Osteoblast (primary cell): ENCODE data around the gene CACNA1D. TPM values are rescaled to one million over a fixed set of nuclear protein-coding genes. Genes with fewer than 3 reads are reported as not detected.

Source experiments
- DNase-seq: peaks from one replicate; pipeline ENCODE4 v3.0.0; 2011; ENCODE audit warnings: low spot score, mixed read lengths; ENCODE audit not compliant: insufficient read length; ENCODE audit errors: missing footprints
- H2AFZ ChIP-seq: 2 replicates; pipeline ENCODE4 v1.6.0; 2011; ENCODE audit warnings: mild to moderate bottlenecking, low read length
- H3K27ac ChIP-seq: 2 replicates; pipeline ENCODE4 v1.5.1; 2011; ENCODE audit warnings: mild to moderate bottlenecking, low read depth, low read length, moderate library complexity
- H3K27me3 ChIP-seq: 2 replicates; pipeline ENCODE4 v1.6.0; 2012; ENCODE audit warnings: mild to moderate bottlenecking, control low read depth, inconsistent platforms, low read length, moderate library complexity; ENCODE audit not compliant: insufficient read depth
- H3K36me3 ChIP-seq: 2 replicates; pipeline ENCODE4 v1.5.1; 2011; ENCODE audit warnings: mild to moderate bottlenecking, low read length, control low read depth, moderate library complexity; ENCODE audit not compliant: insufficient read depth
- H3K4me1 ChIP-seq: 2 replicates; pipeline ENCODE4 v1.5.1; 2011; ENCODE audit warnings: mild to moderate bottlenecking, low read length, control low read depth, moderate library complexity; ENCODE audit not compliant: insufficient read depth
- H3K4me2 ChIP-seq: 2 replicates; pipeline ENCODE4 v1.6.0; 2011; ENCODE audit warnings: mild to moderate bottlenecking, low read length; ENCODE audit not compliant: insufficient read depth
- H3K4me3 ChIP-seq: fragments of 200-600 bp; sonication (generic); 3 replicates; pipeline ENCODE4 v1.5.1; 2012; ENCODE audit warnings: mild to moderate bottlenecking, low read length, inconsistent platforms; ENCODE audit not compliant: insufficient read depth
- H3K79me2 ChIP-seq: 2 replicates; pipeline ENCODE4 v1.6.0; 2012; ENCODE audit warnings: mild to moderate bottlenecking, low read length, control low read depth, inconsistent platforms; ENCODE audit not compliant: insufficient read depth
- H3K9me3 ChIP-seq: 2 replicates; pipeline ENCODE4 v1.5.1; 2011; ENCODE audit warnings: low read depth, low read length, control low read depth
- H4K20me1 ChIP-seq: 2 replicates; pipeline ENCODE4 v1.6.0; 2012; ENCODE audit warnings: mild to moderate bottlenecking, low read length, control low read depth; ENCODE audit not compliant: insufficient read depth
- CTCF ChIP-seq: IDR thresholded peaks from 2 replicates; pipeline ENCODE4 v1.5.1; 2011; ENCODE audit warnings: mild to moderate bottlenecking, low read depth, low read length, moderate library complexity; ENCODE audit errors: extremely low read depth
- total RNA-seq: library from RNA; depleted of rRNA; stranded (reverse); fragments of >200 nt; gene quantifications from 2 replicates; pipeline ENCODE4 v1.2.3, GENCODE V29; 2012

Gene CACNA1D
- total RNA-seq, 1 donor, result under 0.01 TPM

- Histone ChIP-seq H3K36me3 (no peaks in the 10 kb centered on the region), H3K9me3 (no peaks in the 10 kb centered on the region), H3K4me2 (no peak overlapping the region), H3K4me1 (no peaks in the 10 kb centered on the region), H3K79me2 (no peaks in the 10 kb centered on the region), H3K27ac (no peak overlapping the region), H3K4me3 (no peak overlapping the region), H4K20me1 (no peaks in the 10 kb centered on the region), H2AFZ (no peak overlapping the region), H3K27me3 (no peaks in the 10 kb centered on the region)
- no peak for TF ChIP-seq CTCF
- DNase-seq, result no peak
Observed at GRCh38 chr3:53555068-53555588, 60.7 kb downstream of the CACNA1D start.

GRCh38 chr3:53566461-53567145 is 72.2 kb downstream of the CACNA1D start:
- no peak for TF ChIP-seq CTCF
- Histone ChIP-seq H3K4me3 (no peak overlapping the region), H3K9me3 (no peaks in the 10 kb centered on the region), H3K79me2 (no peaks in the 10 kb centered on the region), H4K20me1 (no peaks in the 10 kb centered on the region), H2AFZ (no peak overlapping the region), H3K4me2 (no peak overlapping the region), H3K4me1 (no peaks in the 10 kb centered on the region), H3K27ac (no peak overlapping the region), H3K27me3 (no peaks in the 10 kb centered on the region), H3K36me3 (no peaks in the 10 kb centered on the region)
- no peak for DNase-seq

GRCh38 chr3:53570081-53570480 is 75.7 kb downstream of the CACNA1D start:
- H3K36me3 ChIP-seq, result no peaks in the 10 kb centered on the region
- no peaks in the 10 kb centered on the region for H4K20me1 ChIP-seq
- H3K9me3 ChIP-seq, result no peaks in the 10 kb centered on the region
- no peak overlapping the region for H2AFZ ChIP-seq
- H3K79me2 ChIP-seq, result no peaks in the 10 kb centered on the region
- no peak for DNase-seq
- H3K4me3 ChIP-seq, result no peak overlapping the region
- TF ChIP-seq CTCF, result no peak
- no peak overlapping the region for H3K27ac ChIP-seq
- H3K4me2 ChIP-seq, result no peak overlapping the region
- H3K27me3 ChIP-seq, result no peaks in the 10 kb centered on the region
- no peaks in the 10 kb centered on the region for H3K4me1 ChIP-seq

DNA sequence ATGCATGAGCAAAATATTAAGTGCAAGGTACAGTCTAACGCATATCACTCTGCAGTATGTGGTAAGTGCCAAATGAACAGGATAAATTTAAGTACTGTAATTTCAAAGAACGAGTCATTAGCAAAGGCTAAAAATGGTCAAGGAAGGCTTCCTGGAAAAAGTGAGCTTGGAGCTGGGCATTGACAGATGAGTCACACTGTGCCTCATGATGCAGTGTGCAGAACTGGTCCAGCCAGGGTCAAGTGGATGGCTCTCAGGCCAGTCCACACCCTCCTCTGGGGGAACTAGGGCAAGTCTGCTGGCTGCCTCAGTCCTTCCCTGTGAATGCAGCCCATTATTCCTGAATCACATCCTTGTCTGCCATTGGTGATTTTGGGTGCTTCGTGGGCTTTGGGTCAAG is 76.3 kb downstream of the CACNA1D start:
- Histone ChIP-seq H3K4me3 (no peak overlapping the region), H3K79me2 (no peaks in the 10 kb centered on the region), H3K27me3 (no peaks in the 10 kb centered on the region), H2AFZ (no peak overlapping the region), H4K20me1 (no peaks in the 10 kb centered on the region), H3K4me1 (no peaks in the 10 kb centered on the region), H3K27ac (no peak overlapping the region), H3K4me2 (no peak overlapping the region), H3K9me3 (no peaks in the 10 kb centered on the region), H3K36me3 (no peaks in the 10 kb centered on the region)
- no peak for TF ChIP-seq CTCF
- DNase-seq, result no peak
